Heart right ventricle (tissue), 16 donors: Measurements from ENCODE around the gene SMARCC1. TPM values are rescaled to one million over a fixed set of nuclear protein-coding genes. Genes with fewer than 3 reads are reported as not detected.
A peak's percentile ranks its signal among the peaks of the same experiment; 100 is the strongest.

Source experiments
- ATAC-seq, 8 donors: fragments of 200-7000 bp; cut with Tn5 transposase; one replicate each; pipeline ENCODE4 v1.9.1; 2020; ENCODE audit warnings: mild to moderate bottlenecking in 8 of 8, moderate library complexity in 8 of 8, moderate number of reproducible peaks in 1 of 8
- DNase-seq, 2 donors: peaks; one replicate each; pipeline ENCODE4 v3.0.0-alpha.2; 2020
- H3K27ac ChIP-seq, 10 donors: fragments of 200-600 bp; sonication (generic) in 2 of 10; one replicate each; pipeline versions ENCODE4 v1.5.0 to v1.8.0; 2020 to 2022; ENCODE audit warnings: mild to moderate bottlenecking in 3 of 10
- H3K27me3 ChIP-seq, 7 donors: fragments of 200-600 bp; one replicate each; pipeline ENCODE4 v1.8.0; 2021 to 2022; ENCODE audit warnings: mild to moderate bottlenecking in 2 of 7
- H3K36me3 ChIP-seq, 9 donors: fragments of 200-600 bp; sonication (generic) in 1 of 9; one replicate each; pipeline versions ENCODE4 v1.5.0 to v1.8.0; 2020 to 2022; ENCODE audit warnings: mild to moderate bottlenecking in 2 of 9
- H3K4me1 ChIP-seq, 9 donors: fragments of 200-600 bp; sonication (generic) in 1 of 9; one replicate each; pipeline versions ENCODE4 v1.5.0 to v1.8.0; 2020 to 2022; ENCODE audit warnings: mild to moderate bottlenecking in 4 of 9
- H3K4me3 ChIP-seq, 10 donors: fragments of 200-600 bp; sonication (generic) in 2 of 10; one replicate each; pipeline versions ENCODE4 v1.5.0 to v1.8.0; 2020 to 2022; ENCODE audit warnings: mild to moderate bottlenecking in 7 of 10, moderate library complexity in 2 of 10
- H3K9me3 ChIP-seq, 11 donors: fragments of 200-600 bp in 10 of 11; sonication (generic) in 2 of 11; one replicate each; pipeline versions ENCODE4 v1.5.0 to v1.8.0; 2013 to 2022; ENCODE audit warnings: mild to moderate bottlenecking in 2 of 11, control low read depth in 1 of 11, moderate library complexity in 1 of 11
- CTCF ChIP-seq, 9 donors: fragments of 200-600 bp; sonication (generic) in 2 of 9; IDR thresholded peaks; one replicate each; pipeline versions ENCODE4 v1.5.0 to v1.8.0; 2021 to 2022; ENCODE audit warnings: antibody characterized with exemption in 9 of 9, mild to moderate bottlenecking in 5 of 9, moderate library complexity in 1 of 9
- WGBS, 2 donors: extraction: QIAGEN DNeasy Blood & Tissue Kit; methylation state at CpG; one replicate each; pipeline ENCODE4 v1.1.7; 2013; ENCODE audit warnings: inconsistent platforms in 1 of 2; 5-methylcytosine and 5-hydroxymethylcytosine counted together
- intact Hi-C, 10 donors: fragments of 100-400 bp; cut with DNase I; formaldehyde crosslinking; loops; one replicate each; pipeline versions ENCODE4 v1.11.1 to v1.14.2; 2022
- polyA plus RNA-seq, 2 donors: library from polyadenylated mRNA; stranded (reverse); fragments of 200-250 nt; gene quantifications; one replicate each; pipeline ENCODE4 v1.2.3, GENCODE V29; 2013
- total RNA-seq, 10 donors: library from RNA; stranded (reverse); fragmentation: NEBNext Ultra II Directional in 3 of 10; extraction: Animal tissue kit (Norgen Biotek cat#: 25700) in 3 of 10; gene quantifications; one replicate each; pipeline versions ENCODE4 v1.2.1 to v1.2.4, GENCODE V29; 2021 to 2023
- donor health status: Arrhythmogenic right ventricular cardiomyopathy.
- donor health status: ischemic (EF 13 %, LVEDD 7.1; RV severe dilation, severe dysfunction).
- donor health status: healthy with polysubstance abuse.
- donor health status: DM: no; HTN: yes; CAD: no.
- donor health status: DM: no; HTN: no; CAD: no.
- donor health status: ischemic (EF 25% LVEDD 6.9; RV normal size, moderate dysfunction).
- donor health status: ischemic (EF 25% LVEDD 5.7; RV mildly dilated, moderate dysfunction).
- donor health status: healthy.
- donor health status: DM: yes; HTN: yes; CAD: no.
- donor health status: Ischemic cardiomyopathy.
- donor health status: ischemic (EF 35%, LVEDD 5.7; RV mildly dilated, moderate dysfunction).
- donor health status: nonischemic (EF 11% LVEDD 7.7; RV severe dilation, severe dysfunction).
- donor health status: DM: yes; HTN: yes; CAD: no.
- donor health status: PGD.
- donor health status: ischemic (EF 29% LVEDD 5.4; RV normal size, mild dysfunction).
- donor health status: nonischemic (EF 23%, LVEDD 6.1; RV moderate dilation, normal function).

The SMARCC1 gene
- total and polyA plus RNA-seq, 12 donors, result 6.4 to 34.9 (median 24.3) TPM

- no peak overlapping the region for H3K27ac ChIP-seq
- H3K27me3 ChIP-seq, result no peaks in the 10 kb centered on the region
- no peak for TF ChIP-seq CTCF (IDR thresholded peaks at IDR 0.05)
- no peak for ATAC-seq
- H3K9me3 ChIP-seq, result no peaks in the 10 kb centered on the region
- peaks cover 0 to 12% (median 0%) of the 10 kb centered on the region in 9 donors for H3K4me1 ChIP-seq
- H3K36me3 ChIP-seq, result peaks cover 0 to 92% (median 18%) of the 10 kb centered on the region in 9 donors
- no peak for DNase-seq
- 90 to 94% methylated on average over 6 of the region's 6 CpGs for WGBS, 2 donors
- intact Hi-C loops, result no loop called here
- no peak overlapping the region for H3K4me3 ChIP-seq
Observed at GRCh38 chr3:47636225-47636624, 145.5 kb downstream of the SMARCC1 start.

- no peaks in the 10 kb centered on the region for H3K9me3 ChIP-seq
- WGBS, 2 donors, result 82% methylated on average over 1 of the region's 1 CpG
- H3K27ac ChIP-seq, result peak overlapping the region in 1 of 10 donors; percentile 26
- no peak overlapping the region for H3K4me3 ChIP-seq
- intact Hi-C loops, result no loop called here
- TF ChIP-seq CTCF (IDR thresholded peaks at IDR 0.05), result no peak
- no peaks in the 10 kb centered on the region for H3K27me3 ChIP-seq
- DNase-seq, result no peak
- peaks cover 0 to 94% (median 18%) of the 10 kb centered on the region in 9 donors for H3K36me3 ChIP-seq
- ATAC-seq, result no peak
- H3K4me1 ChIP-seq, result peaks cover 0 to 12% (median 0%) of the 10 kb centered on the region in 9 donors
Observed at GRCh38 chr3:47635536-47635935, 146.2 kb downstream of the SMARCC1 start.

GRCh38 chr3:47634996-47635395 lies 146.7 kb downstream of the SMARCC1 start:
- H3K9me3 ChIP-seq, result no peaks in the 10 kb centered on the region
- intact Hi-C loops, result no loop called here
- H3K4me1 ChIP-seq, result peaks cover 0 to 12% (median 0%) of the 10 kb centered on the region in 9 donors
- H3K27me3 ChIP-seq, result no peaks in the 10 kb centered on the region
- H3K4me3 ChIP-seq, result no peak overlapping the region
- no peak for DNase-seq
- no peak overlapping the region for H3K27ac ChIP-seq
- TF ChIP-seq CTCF (IDR thresholded peaks at IDR 0.05), result no peak
- ATAC-seq, result no peak
- 90 to 93% methylated on average over 6 of the region's 6 CpGs for WGBS, 2 donors
- H3K36me3 ChIP-seq, result peaks cover 0 to 96% (median 18%) of the 10 kb centered on the region in 9 donors

GRCh38 chr3:47630810-47631209 lies 150.9 kb downstream of the SMARCC1 start:
- intact Hi-C loops, result no loop called here
- H3K9me3 ChIP-seq, result no peaks in the 10 kb centered on the region
- DNase-seq, result no peak
- H3K27me3 ChIP-seq, result no peaks in the 10 kb centered on the region
- H3K27ac ChIP-seq, result no peak overlapping the region
- ATAC-seq, result no peak
- peaks cover 0 to 99% (median 20%) of the 10 kb centered on the region in 9 donors for H3K36me3 ChIP-seq
- WGBS, 2 donors, result 97 to 98% methylated on average over 1 of the region's 1 CpG
- peaks cover 0 to 11% (median 0%) of the 10 kb centered on the region in 9 donors for H3K4me1 ChIP-seq
- no peak for TF ChIP-seq CTCF (IDR thresholded peaks at IDR 0.05)
- H3K4me3 ChIP-seq, result no peak overlapping the region
